Posterior vena cava (tissue), 2 donors: ENCODE measurements around the gene SORL1-AS1. TPM values are rescaled to one million over a fixed set of nuclear protein-coding genes. Genes with fewer than 3 reads are reported as not detected.
A peak's percentile ranks its signal among the peaks of the same experiment; 100 is the strongest.
"Not testable (repeated sequence)": the region's sequence is repeated elsewhere in the genome, so short reads cannot be mapped to it uniquely, and the experiment has no call there.

Source experiments
- DNase-seq: peaks from one replicate; pipeline ENCODE4 v3.0.0-alpha.2; 2020; ENCODE audit warnings: low spot score
- intact Hi-C, 2 donors: fragments of 100-400 bp; cut with DNase I; formaldehyde crosslinking; loops; one replicate each; pipeline versions ENCODE4 v1.14.1 to v1.14.2; 2022 to 2023
- total RNA-seq, 2 donors: library from RNA; stranded (reverse); fragmentation: NEBNext Ultra II Directional; extraction: Animal tissue kit (Norgen Biotek cat#: 25700); gene quantifications; one replicate each; pipeline ENCODE4 v1.2.1, GENCODE V29; 2021
- donor health status: DM: yes; HTN: yes; CAD: no.
- donor health status: DM: yes; HTN: yes; CAD: no.

The SORL1-AS1 gene

GRCh38 chr11:121414141-121414913 lies 38.4 kb downstream of the SORL1-AS1 start:
- DNase-seq, result no peak
- intact Hi-C loops, result no loop called here

DNA sequence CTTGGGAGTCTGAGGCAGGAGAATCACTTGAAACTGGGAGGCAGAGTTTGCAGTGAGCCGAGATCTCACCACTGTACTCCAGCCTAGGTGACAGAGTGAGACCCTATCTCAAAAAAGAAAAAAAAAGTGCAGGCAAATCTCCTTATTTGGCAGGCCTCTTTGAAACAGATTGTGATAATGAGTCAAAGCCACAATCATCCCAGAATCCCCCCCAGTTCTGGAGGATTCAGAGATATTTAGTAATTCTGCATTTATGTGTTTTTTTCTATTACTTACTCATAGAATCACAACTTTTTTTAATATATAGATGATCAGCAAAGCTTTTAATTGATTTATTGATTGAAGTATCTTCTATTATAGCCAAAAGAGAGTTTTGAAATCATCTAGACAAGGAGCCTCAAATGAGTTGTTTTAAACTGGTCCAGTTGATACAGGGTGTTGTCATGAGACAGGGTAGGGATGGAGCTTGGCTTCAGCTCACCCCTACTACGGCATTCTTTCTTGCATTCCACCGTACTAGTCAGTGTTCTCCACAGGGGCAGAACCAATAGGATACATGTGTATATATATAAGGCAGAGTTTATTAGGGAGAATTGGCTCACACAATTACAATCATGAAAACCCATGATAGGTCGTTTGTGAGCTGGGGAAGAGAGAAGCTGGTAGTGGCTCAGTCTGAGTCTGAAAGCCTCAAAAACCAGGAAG lies 39.9 kb downstream of the SORL1-AS1 start:
- no peak for DNase-seq
- intact Hi-C loops, result no loop called here

DNA sequence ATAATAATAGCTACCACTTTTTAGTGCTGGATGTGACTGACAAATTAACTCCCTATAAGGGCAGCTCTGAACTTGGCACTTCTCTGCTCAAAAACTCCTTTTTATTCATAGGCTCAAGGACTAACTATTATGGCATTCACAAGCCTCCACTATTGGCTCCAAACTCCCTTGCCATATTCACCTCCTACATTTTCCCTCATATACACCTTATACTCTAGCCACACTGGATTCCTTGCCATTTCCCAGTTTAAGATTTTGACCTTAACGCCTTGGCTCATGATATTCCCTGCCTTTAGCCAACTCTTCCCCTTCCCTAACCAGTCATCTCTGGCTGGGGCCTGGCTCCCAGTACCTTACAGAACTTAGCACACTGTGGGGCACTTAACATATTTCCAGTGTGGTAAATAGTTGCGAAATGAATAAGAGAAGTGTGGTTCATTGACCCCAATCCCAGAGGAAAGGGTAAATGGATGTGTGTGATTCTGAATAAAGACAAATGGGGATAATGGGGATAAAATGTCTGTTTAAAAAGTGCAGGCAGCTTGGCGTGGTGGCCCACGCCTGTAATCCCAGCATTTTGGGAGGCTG lies 40.7 kb downstream of the SORL1-AS1 start:
- no peak for DNase-seq
- intact Hi-C loops, result no loop called here

DNA sequence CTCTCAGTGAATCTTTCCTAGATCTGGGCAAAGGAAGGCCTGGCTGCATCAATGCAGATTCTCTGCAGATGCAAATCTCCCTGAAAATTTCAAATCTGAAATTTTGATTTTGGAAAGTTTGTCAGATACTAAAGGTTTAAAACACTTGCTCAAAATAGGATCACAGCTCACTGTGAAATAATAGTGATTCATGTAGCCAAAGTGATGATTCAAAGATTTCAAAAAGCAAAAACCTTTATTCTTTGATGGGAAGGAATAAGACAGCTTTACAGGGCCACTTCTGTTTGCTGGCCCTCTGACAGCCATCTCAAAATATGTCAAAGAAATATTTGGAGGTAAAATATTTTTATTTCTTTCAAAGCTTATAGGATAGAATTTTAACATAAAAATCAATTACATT lies 41.4 kb downstream of the SORL1-AS1 start:
- intact Hi-C loops, DNase-seq: not testable (repeated sequence)

DNA sequence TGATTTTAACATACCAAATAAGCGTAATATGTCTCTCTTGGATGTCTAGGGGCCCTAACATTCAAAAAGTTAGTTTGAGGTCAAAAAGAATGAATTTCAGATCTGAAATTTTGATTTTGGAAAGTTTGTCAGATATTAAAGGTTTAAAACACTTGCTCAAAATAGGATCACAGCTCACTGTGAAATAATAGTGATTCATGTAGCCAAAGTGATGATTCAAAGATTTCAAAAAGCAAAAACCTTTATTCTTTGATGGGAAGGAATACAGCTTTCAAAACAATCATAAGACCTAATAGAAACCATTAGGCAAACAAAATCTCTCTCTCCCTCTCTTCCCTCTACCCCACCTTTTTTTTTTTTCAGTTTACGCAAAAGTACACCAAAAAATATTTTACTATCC lies 42.7 kb downstream of the SORL1-AS1 start:
- intact Hi-C loops, DNase-seq: not testable (repeated sequence)

DNA sequence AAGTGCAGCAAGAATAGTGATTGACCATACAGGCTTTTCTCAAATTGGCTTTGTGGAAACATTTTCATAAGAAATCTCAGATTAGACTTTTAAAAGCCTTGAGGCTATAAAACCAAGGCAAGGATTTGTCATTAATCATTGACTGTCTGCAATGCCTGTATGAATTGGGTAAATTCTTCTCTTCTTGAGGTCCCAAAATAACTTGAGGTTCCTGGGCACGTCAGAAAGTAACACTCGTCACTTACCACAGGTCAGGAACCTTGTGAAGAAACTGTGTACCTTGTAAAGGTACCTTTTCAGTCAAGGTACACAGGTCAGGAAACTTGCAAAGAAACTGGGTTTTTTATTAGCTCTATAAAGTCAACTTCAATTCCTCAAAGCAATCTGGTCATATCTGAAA lies 43.9 kb downstream of the SORL1-AS1 start:
- intact Hi-C loops, result no loop called here
- DNase-seq, result no peak

- DNase-seq, result no peak
- intact Hi-C loops, result no loop called here
Observed at GRCh38 chr11:121406291-121406690, 46.5 kb downstream of the SORL1-AS1 start.

GRCh38 chr11:121405646-121406045 lies 47.1 kb downstream of the SORL1-AS1 start:
- DNase-seq, result no peak
- intact Hi-C loops, result no loop called here

- intact Hi-C loops, result loop anchor here in 1 of 2 donors (1.0 kb wide), 1 partner anchor 36 kb away; no protein-coding TSS in a partner anchor
Observed at GRCh38 chr11:121394785-121395184, 58.0 kb downstream of the SORL1-AS1 start.

GRCh38 chr11:121393855-121394254 lies 58.9 kb downstream of the SORL1-AS1 start:
- DNase-seq, result no peak
- intact Hi-C loops, result loop anchor here in 1 of 2 donors (1.0 kb wide), 1 partner anchor 36 kb away; no protein-coding TSS in a partner anchor

More at GRCh38 chr11:121394785-121395184, 58.0 kb downstream of the SORL1-AS1 start:
- DNase-seq, result no peak

GRCh38 chr11:121391914-121392313 lies 60.9 kb downstream of the SORL1-AS1 start:
- peak; percentile 73 for DNase-seq
- intact Hi-C loops, result no loop called here

GRCh38 chr11:121389651-121390050 lies 63.1 kb downstream of the SORL1-AS1 start:
- DNase-seq, result no peak
- intact Hi-C loops, result no loop called here

Other genes with a start within 250 kb of the SORL1-AS1 start
- 10 to 100 TPM; 21.5 to 27.4 TPM for gene SC5D, start 160.2 kb downstream of the SORL1-AS1 start, total RNA-seq
- gene SORL1, start 653 bp downstream of the SORL1-AS1 start, total RNA-seq, result 10 to 100 TPM in 1 of 2 donors, 1 to 10 TPM in 1; 9.4 to 15.7 TPM